GM19372 (cell line): ENCODE measurements around the gene MYO15B.

Source experiments
- ATAC-seq: cut with Tn5 transposase; IDR thresholded peaks from one replicate; pipeline ENCODE4 v1.9.1; 2021; ENCODE audit warnings: mild to moderate bottlenecking, low read depth, moderate library complexity; ENCODE audit not compliant: unreplicated experiment

Gene MYO15B

DNA sequence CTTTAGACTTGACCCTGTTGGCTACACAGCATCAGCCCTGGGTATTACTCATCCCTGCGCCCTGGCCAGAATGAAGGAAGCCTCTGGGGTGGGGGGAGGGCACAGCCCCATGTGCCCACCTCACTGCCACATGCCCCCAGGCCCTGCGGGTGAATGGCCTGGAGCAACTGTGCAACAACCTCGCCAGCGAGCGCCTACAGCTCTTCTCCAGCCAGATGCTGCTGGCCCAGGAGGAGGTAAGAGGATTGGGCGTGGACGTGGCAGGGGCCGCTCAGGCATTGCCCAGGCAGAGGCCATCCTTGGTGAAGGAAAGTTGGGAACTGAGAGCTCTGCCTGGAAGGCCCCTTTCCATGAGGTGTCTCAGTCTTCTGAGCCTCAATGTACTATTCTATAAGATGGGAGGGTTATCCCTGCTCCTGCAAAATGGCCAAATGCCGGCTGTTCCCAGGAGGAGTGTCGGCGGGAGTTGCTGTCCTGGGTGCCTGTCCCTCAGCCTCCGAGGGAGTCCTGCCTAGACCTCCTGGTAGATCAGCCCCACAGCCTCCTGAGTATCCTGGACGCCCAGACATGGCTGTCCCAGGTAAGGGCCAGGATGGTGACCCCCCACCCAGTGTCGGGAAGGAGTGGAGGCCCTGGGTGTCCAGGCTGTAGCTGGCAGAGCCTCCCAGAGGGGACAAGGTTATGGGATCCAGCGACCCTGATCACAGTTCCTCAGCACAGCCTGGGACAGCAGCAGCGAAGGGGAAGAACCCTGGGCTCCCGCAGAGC, 8.9 kb downstream of the MYO15B start:
- ATAC-seq: no peak

DNA sequence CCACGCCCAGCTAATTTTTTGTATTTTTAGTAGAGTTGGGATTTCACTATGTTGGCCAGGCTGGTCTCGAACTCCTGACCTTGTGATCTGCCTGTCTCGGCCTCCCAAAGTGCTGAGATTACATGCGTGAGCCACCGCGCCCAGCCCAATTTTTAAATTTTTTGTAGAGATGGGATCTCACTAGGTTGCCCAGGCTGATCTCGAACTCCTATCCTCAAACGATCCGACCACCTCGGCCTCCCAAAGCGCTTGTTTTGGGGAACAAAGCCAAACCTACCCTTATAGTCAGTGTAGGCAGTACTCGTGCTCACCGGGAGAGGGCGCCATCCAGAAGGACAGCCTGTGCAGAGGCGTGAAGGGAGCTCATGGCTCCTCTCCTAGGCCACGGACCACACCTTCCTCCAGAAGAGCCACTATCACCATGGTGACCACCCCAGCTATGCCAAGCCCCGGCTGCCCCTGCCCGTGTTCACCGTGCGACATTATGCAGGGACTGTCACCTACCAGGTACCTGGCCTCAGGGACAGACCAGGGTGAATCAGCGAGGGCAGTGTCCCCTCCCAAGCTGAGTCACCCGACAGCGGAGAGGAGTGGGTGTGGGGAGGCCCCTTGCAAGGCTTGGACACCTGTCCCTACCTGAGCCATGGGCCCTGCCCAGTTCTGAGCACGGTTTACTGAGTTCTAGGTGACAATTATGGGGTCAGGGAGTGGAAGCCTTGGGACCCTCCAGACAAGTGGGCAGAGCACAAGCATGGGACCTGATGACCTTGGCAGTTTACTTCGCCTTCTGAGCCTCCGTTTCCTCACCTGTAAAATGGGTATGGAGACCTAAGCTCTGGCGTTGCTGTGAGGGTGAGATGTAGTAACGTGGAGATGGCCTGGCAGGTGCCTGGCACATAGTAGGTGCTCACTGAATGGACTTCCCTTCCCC, 13.7 kb downstream of the MYO15B start:
- no peak for ATAC-seq

DNA sequence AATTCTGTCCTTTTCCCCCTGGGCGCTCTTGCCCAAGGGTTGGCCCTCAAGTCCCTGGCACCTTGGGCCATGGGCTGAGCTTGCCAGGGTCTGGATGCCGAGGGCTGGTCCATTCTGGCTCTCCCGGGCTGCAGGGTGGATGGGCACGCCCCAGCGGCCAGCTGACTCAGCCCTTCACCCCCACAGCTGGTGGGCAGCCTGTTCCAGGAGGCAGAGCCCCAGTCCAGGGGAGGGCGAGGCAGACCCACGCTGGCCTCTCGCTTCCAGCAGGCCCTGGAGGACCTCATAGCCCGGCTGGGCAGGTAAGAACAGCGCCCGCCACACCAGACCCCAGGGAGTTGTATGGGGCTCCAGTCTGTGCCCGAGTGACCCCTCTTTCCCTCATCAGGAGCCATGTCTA, 15.0 kb downstream of the MYO15B start:
- ATAC-seq: no peak

DNA sequence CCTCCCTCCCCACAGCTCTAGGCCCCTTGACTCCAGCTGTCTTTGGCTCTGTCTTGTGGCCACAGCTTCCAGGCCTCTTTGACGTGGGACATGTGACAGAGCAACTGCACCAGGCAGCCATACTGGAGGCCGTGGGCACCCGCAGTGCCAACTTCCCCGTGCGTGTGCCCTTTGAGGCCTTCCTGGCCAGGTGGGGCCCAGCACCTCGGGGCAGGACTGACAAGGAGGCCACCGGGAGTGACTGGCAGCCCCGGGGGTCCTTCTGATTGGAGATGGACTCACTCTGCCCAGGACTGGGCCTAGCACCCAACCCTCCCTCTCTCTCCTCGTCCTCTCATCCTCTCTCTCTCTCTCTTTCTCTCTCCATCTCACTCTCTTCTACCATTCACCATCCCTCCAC, 15.5 kb downstream of the MYO15B start:
- ATAC-seq: no peak

DNA sequence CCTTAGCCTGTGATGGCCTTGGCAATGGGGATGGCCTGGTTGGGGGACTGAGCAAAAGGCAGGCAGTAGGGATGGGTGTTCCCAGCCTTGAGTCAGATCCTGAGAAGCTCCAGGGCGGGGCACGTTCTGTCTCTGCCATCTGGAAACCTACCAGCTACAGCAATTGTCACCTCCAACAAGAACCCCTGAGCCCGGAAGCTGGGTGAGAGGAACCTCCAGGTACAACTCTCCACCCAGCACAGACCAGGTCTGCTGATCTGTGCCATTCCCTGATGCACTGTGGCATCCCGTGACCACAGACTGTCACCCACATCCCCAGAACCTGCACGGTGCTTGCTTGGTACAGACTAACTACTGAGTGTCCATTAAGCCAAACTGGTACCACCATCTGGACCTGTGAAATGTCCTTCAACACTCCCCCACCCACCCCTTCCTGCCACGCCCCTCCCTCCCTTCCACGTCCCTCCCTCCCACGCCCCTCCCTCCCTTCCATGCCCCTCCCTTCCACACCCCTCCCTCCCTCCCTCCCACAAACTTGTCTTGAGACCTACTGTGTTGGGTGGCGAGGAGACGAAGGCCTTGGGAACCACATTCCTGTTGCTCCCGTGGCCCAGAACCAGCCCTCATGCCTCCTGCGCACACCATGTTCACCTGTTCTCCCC, 16.6 kb downstream of the MYO15B start:
- no peak for ATAC-seq

DNA sequence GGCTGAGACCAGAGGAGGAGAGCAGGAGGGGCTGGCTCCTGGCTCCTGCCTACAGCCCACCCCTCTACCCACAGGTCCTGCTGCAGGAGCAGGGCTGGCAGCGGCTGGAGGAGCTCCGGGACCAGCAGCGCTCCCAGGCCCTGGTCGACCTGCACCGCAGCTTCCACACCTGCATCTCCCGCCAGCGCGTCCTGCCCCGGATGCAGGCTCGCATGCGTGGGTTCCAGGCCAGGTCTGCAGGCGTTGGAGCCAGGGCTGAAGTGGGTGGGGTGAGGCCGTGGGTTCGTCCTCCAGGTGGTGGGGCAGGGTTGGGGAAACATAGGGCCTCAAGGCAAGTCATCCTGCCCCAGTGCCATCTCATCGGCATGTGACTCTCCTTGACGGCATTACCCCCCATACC, 18.2 kb downstream of the MYO15B start:
- ATAC-seq: no peak

DNA sequence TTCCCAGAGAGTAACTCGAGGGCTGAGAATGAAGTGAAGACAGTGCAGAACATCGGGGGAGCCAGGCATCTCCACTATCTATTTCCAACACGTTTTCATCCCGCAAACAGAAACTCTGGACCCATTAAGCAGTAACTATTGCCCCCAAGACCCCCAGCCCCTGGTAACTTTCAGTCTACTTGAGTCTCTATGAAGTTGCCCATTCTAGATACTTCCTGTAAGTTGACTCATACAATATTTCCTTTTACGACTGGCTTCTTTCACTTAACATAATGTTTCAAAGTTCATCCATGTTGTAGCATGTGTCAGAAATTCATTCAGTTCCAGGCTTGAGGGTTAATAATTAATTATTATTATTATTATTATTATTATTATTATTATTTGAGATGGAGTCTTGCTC, 19.5 kb downstream of the MYO15B start:
- ATAC-seq: no peak

DNA sequence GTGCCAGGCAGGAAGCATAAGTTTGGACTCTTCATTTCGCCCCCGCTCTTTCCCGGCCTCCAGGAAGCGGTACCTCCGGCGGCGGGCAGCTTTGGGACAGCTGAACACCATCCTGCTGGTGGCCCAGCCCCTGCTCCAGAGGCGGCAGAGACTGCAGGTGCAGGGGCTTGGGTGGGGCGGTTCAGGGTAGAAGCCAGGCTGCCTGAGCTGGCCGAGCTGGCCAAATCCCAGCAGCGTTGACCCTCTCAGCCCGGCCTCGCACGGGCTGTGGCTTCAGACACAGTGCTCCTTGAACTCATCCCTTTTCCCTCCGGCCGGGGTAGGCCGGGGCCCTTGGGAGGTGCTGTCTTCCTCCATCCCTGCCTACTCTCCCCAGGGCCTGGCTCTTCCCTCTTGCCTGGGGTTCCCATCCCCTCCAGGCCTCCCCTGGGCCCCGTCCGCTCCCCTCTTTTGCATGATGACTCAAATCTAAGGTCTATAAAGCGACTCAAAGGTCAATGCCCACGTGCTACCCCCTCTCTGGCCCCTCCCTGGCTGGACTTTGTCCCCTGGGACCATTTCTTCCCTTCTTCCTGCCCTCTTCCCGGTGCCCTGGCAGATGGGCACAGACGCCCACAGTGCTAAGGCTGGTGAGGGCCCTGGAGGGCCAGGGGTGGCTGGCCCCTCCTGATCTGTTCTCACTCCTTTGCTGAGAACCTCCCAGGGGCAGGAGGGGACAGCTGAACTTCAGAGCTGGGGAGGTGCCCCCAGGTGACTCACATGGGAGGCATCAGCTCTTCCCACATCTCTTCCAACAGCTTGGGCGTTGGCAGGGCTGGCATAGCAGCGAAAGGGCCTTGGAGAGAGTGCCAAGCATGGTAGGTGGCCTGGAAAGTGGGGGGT, 22.7 kb downstream of the MYO15B start:
- no peak for ATAC-seq

DNA sequence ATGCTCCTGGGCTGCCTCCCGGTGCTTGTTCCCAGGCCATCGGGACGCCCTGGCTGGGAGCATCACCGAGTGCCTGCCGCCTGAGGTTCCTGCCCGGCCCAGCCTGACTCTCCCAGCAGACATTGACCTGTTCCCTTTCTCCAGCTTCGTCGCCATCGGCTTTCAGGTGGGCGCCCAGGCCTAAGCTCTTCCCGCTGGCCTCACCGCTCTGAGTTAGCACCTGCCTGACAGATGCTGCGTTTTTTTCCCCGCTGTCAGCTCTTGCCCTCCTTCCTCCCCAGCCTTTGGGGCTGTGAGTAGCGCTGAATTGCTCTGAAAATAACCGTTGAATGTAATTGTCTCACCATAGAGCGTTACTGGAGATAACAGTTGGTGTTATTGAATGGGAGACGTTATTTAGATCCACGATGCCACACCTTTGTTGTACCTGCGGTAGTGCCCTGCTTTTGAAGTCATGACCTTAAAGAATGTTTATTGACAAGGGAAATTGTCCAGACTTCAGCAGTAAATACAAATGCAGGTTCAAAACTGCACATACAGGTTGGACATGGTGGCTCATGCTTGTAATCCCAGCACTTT, 24.3 kb downstream of the MYO15B start:
- no peak for ATAC-seq

DNA sequence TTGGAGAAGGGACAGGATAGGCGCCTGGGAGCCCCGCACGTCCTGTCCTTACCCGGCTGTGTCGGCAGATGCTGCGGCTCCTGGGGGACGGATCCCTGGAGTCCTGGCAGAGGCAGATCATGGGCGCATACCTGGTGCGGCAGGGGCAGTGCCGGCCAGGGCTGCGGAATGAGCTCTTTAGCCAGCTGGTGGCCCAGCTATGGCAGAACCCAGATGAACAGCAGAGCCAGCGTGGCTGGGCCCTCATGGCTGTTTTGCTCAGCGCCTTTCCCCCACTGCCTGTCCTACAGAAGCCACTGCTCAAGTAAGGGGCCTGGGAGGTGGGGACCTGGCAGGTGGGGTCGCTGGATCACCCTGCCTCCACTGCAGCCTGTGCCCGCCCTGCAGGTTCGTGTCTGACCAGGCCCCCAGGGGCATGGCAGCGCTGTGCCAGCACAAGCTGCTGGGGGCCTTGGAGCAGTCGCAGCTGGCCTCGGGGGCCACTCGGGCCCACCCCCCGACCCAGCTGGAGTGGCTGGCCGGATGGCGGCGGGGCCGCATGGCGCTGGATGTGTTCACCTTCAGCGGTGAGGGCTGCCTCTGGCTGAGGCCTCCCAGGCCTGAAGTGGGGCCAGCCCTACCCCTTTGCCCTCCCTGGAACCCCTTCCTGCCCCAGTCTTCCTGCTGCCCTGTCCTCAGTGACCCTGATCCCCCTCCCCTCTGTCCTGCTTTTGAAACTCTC, 25.5 kb downstream of the MYO15B start:
- ATAC-seq: no peak

DNA sequence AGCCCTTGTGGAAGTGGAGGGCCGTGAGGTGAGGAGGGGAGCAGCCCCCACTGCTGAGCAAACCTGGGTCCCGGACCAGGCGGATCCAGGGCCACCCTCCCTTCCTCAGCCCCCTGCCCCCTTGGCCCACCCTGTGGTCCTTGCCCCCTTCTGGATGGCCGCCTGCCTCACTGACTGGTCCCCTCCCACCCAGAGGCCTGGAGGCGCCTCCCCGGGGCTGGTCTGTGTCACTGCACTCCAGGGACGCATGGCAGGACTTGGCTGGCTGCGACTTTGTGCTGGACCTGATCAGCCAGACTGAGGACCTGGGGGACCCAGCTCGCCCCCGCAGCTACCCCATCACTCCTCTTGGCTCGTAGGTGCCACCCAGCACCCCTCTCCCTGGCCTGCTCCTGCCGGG, 26.4 kb downstream of the MYO15B start:
- ATAC-seq: no peak

DNA sequence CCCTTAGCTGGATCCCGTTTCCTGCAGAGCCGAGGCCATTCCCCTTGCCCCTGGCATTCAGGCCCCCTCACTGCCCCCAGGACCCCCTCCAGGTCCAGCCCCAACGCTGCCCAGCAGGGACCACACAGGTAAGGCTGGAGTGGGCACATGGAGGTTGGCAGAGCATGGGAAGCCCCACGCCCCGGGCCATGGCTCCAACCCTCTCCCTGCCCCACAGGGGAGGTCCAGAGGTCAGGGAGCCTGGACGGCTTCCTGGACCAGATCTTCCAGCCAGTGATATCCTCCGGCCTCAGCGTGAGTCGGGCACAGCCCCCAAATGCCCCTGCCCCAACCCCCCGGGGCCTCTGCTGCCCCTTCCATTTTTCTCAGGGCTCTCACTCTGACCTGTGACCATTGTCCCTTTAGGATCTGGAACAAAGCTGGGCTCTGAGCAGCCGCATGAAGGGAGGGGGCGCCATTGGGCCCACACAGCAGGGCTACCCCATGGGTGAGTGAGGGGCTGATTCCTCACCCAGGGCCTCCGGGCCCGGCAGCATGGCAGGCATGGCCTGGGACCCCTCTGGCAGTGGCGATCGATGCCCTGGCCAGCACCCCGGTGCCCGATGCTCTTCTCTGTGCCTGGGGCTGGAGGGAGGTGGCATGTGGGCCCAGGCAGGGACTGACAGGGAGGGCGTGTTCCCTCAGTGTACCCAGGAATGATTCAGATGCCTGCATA, 27.1 kb downstream of the MYO15B start:
- no peak for ATAC-seq

DNA sequence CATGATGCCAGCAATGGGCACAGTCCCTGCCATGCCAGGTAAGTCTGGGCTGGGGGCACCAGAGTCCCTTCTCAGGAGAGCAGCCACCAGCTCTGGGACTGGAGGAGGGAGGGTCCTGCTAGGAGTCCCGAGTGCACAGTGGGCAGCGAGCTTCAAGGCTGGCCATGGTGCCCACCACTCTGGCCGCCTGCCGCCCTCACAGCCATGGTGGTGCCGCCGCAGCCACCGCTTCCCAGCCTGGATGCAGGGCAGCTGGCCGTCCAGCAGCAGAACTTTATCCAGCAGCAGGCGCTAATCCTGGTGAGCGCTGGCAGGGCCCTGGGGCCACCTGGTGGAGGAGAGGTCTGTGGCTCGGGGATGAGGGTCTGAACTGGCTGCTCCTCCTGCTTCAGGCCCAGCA, 27.7 kb downstream of the MYO15B start:
- no peak for ATAC-seq

DNA sequence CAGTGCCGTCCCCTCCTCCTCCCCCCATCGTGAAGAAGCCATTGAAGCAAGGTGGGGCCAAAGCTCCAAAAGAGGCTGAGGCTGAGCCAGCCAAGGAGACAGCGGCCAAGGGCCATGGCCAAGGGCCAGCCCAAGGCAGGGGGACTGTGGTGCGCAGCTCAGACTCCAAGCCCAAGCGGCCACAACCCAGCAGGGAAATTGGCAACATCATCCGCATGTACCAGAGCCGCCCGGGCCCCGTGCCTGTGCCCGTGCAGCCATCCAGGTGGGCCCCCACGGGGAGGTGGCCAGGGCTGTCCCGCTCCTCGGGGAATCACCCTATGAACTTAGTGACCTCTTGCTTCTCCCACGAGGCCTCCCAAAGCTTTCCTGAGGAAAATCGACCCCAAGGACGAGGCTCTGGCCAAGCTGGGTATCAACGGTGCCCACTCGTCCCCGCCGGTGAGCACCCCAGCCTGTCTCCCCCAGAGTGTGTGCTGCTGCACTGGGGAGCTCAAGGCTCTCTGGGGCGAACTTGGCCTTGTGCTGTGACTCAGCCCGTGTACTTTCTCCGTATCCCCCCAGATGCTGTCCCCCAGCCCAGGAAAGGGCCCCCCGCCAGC, 29.0 kb downstream of the MYO15B start:
- no peak for ATAC-seq

DNA sequence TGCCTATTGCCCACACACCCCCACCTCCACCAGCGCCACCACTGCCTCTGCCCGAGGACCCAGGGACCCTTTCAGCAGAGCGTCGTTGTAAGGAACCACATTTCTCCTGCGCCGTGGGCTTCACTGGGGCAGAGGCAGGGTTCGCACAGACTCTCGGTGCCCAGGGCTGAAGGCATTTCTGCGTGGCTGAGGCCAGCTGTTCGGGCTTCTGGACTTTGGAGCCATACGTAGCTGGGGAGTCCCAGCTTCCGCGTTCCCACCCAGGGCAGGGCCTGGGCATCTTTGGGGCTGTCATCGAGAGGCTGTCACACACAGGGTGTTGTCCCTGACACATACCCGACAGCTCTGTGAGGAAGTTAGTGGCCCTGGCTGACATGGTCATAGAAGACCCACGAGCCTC, 29.6 kb downstream of the MYO15B start:
- ATAC-seq: no peak

DNA sequence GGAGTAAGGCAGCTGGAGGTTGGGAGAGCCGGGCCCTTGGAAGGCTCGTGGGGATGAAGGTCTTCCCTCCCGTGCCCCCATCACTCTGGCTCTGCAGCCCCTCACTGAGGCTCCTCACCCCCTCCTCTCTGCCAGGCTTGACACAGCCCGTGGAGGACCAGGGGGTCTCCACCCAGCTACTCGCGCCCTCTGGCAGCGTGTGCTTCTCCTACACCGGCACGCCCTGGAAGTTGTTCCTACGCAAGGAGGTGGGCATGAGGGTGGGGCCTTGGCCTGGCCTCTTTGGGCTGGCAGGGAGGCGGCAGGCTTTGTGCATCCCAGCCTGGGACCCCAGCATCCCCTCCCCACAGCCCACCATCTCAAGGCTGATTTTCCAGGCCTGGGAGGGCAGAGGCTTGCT, 30.1 kb downstream of the MYO15B start:
- ATAC-seq: no peak

DNA sequence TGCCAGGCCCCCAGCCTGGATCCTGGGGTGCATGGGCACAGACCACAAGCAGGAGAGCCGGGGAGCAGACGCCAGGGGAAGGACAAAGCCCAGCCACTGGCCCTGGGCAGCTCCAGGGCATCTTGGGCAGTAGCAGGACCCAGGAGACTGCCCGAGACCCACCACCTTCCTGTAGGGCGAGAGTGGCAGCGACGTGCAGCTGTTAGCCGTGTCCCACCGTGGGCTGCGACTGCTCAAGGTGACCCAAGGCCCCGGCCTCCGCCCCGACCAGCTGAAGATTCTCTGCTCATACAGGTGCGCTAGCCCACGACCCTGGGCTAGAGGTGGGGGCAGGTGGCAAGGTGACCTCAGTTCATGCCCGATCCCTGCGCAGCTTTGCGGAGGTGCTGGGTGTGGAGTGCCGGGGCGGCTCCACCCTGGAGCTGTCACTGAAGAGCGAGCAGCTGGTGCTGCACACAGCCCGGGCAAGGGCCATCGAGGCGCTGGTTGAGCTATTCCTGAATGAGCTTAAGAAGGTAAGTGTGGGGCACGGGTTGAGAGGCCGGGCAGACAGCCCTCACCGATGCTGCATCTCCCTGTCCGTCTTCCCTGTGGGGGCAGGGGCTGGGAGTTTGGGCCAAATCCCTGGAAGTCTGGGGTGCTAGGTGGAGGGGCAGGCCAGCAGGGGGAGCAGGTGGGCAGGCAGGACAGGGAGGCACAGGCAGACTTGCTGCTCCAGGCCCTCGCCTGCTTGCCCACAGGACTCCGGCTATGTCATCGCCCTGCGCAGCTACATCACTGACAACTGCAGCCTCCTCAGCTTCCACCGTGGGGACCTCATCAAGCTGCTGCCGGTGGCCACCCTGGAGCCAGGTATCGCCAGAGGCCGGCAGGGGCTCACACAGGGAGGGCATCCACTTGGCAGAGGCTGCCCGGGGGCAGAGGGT, 32.2 kb downstream of the MYO15B start:
- no peak for ATAC-seq
